Smooth muscle cell (in vitro differentiated cells): ENCODE data around the gene PEAK3. TPM values are rescaled to one million over a fixed set of nuclear protein-coding genes. Genes with fewer than 3 reads are reported as not detected.
A peak's percentile ranks its signal among the peaks of the same experiment; 100 is the strongest.

ENCODE experiments used
- DNase-seq: peaks from one replicate; lab custom pipeline; 2025; ENCODE audit not compliant: unreplicated experiment; lab: John Stamatoyannopoulos, UW
- H2AFZ ChIP-seq: fragments of 200-600 bp; sonication (generic); 2 replicates; pipeline ENCODE4 v1.6.0; 2016; ENCODE audit warnings: antibody characterized with exemption, low read depth, mild to moderate bottlenecking
- H3F3A ChIP-seq: fragments of 200-600 bp; sonication (generic); 2 replicates; pipeline ENCODE4 v1.6.0; 2017; ENCODE audit warnings: antibody characterized with exemption, low read depth
- H3K27ac ChIP-seq: fragments of 200-600 bp; sonication (generic); 2 replicates; pipeline ENCODE4 v1.5.1; 2016; ENCODE audit warnings: low read depth, mild to moderate bottlenecking
- H3K27me3 ChIP-seq: fragments of 200-600 bp; sonication (generic); 2 replicates; pipeline ENCODE4 v1.6.1; 2016; ENCODE audit warnings: low read depth, mild to moderate bottlenecking
- H3K36me3 ChIP-seq: fragments of 200-600 bp; sonication (generic); 2 replicates; pipeline ENCODE4 v1.5.1; 2016; ENCODE audit warnings: low read depth
- H3K4me1 ChIP-seq: fragments of 200-600 bp; sonication (generic); 2 replicates; pipeline ENCODE4 v1.5.1; 2016; ENCODE audit warnings: low read depth
- H3K4me2 ChIP-seq: fragments of 200-600 bp; sonication (generic); 2 replicates; pipeline ENCODE4 v1.6.0; 2016; ENCODE audit warnings: mild to moderate bottlenecking
- H3K4me3 ChIP-seq: fragments of 200-600 bp; sonication (generic); 2 replicates; pipeline ENCODE4 v1.5.1; 2016; ENCODE audit warnings: mild to moderate bottlenecking
- H3K79me2 ChIP-seq: fragments of 200-600 bp; sonication (generic); 2 replicates; pipeline ENCODE4 v1.6.0; 2016; ENCODE audit warnings: low read depth, mild to moderate bottlenecking
- H3K9ac ChIP-seq: fragments of 200-600 bp; sonication (generic); 2 replicates; pipeline ENCODE4 v1.6.0; 2016; ENCODE audit warnings: low read depth
- H3K9me3 ChIP-seq: fragments of 200-600 bp; sonication (generic); replicated peaks from 2 replicates; pipeline ENCODE4 v1.5.1; 2016; ENCODE audit warnings: low read depth
- H4K20me1 ChIP-seq: fragments of 200-600 bp; sonication (generic); 2 replicates; pipeline ENCODE4 v1.6.0; 2016; ENCODE audit warnings: low read depth
- CTCF ChIP-seq: fragments of 200-600 bp; sonication (generic); IDR thresholded peaks from 2 replicates; pipeline ENCODE4 v1.5.1; 2017; ENCODE audit warnings: borderline replicate concordance, mild to moderate bottlenecking, antibody characterized with exemption; ENCODE audit not compliant: insufficient read depth, poor library complexity, severe bottlenecking
- WGBS: methylation state at CpG from one replicate; pipeline ENCODE4 v1.1.7; 2016; ENCODE audit warnings: low lambda C conversion rate; 5-methylcytosine and 5-hydroxymethylcytosine counted together
- polyA plus RNA-seq: library from polyadenylated mRNA; unstranded; fragments of >200 nt; fragmentation: Nextera tagmentation; extraction: Ambion mirVana; gene quantifications from 2 replicates; pipeline ENCODE4 v1.2.1, GENCODE V29; 2016
- total RNA-seq: library from RNA; depleted of rRNA; stranded (reverse); fragments of >200 nt; gene quantifications from 2 replicates; pipeline ENCODE4 v1.2.3, GENCODE V29; 2014

The PEAK3 gene
- total and polyA plus RNA-seq, 2 experiments from 2014 or later: 0.71 TPM; not detected in 1

GRCh38 chr19:2239173-2239572 is 42.8 kb downstream of the PEAK3 start:
- Histone ChIP-seq H3K27ac (peak overlapping the region; percentile 36), H3F3A (peaks cover 4% of the 10 kb centered on the region), H4K20me1 (peaks cover 68% of the 10 kb centered on the region), H3K4me1 (peaks cover 39% of the 10 kb centered on the region), H3K9ac (peak overlapping the region; percentile 10), H3K4me2 (peak overlapping the region; percentile 98), H2AFZ (no peak overlapping the region), H3K4me3 (peak overlapping the region; percentile 34), H3K79me2 (peaks cover 87% of the 10 kb centered on the region), H3K27me3 (no peaks in the 10 kb centered on the region), H3K9me3 (no peaks in the 10 kb centered on the region), H3K36me3 (no peaks in the 10 kb centered on the region)
- TF ChIP-seq CTCF: no peak
- DNase-seq: no peak
- 62% methylated on average over 10 of the region's 10 CpGs for WGBS

- no peak for TF ChIP-seq CTCF
- H3K27ac ChIP-seq: peak overlapping the region; percentile 1
- H3K4me1 ChIP-seq: peaks cover 39% of the 10 kb centered on the region
- no peak overlapping the region for H2AFZ ChIP-seq
- 90% methylated on average over 6 of the region's 6 CpGs for WGBS
- peak overlapping the region; percentile 98 for H3K4me2 ChIP-seq
- DNase-seq: no peak
- peak overlapping the region; percentile 11 for H3K9ac ChIP-seq
- peak overlapping the region; percentile 98 for H3K4me3 ChIP-seq
- no peaks in the 10 kb centered on the region for H3K36me3 ChIP-seq
- H3K27me3 ChIP-seq: no peaks in the 10 kb centered on the region
- peaks cover 55% of the 10 kb centered on the region for H4K20me1 ChIP-seq
- peaks cover 91% of the 10 kb centered on the region for H3K79me2 ChIP-seq
- peaks cover 4% of the 10 kb centered on the region for H3F3A ChIP-seq
- H3K9me3 ChIP-seq: no peaks in the 10 kb centered on the region
Measured at GRCh38 chr19:2237869-2238153, 44.2 kb downstream of the PEAK3 start.

- Histone ChIP-seq H4K20me1 (peaks cover 55% of the 10 kb centered on the region), H3K4me1 (peaks cover 39% of the 10 kb centered on the region), H3K27me3 (no peaks in the 10 kb centered on the region), H3K4me2 (peak overlapping the region; percentile 98), H3K9ac (peak overlapping the region; percentile 87), H3K9me3 (no peaks in the 10 kb centered on the region), H2AFZ (no peak overlapping the region), H3K36me3 (no peaks in the 10 kb centered on the region), H3K79me2 (peaks cover 85% of the 10 kb centered on the region), H3K27ac (peak overlapping the region; percentile 93), H3F3A (peaks cover 4% of the 10 kb centered on the region), H3K4me3 (peak overlapping the region; percentile 98)
- no peak for DNase-seq
- WGBS: 48% methylated on average over 43 of the region's 43 CpGs
- TF ChIP-seq CTCF: no peak
Measured at GRCh38 chr19:2237051-2237868, 44.7 kb downstream of the PEAK3 start.
